A549 (cell line): ENCODE data around the gene APLN. TPM values are rescaled to one million over a fixed set of nuclear protein-coding genes. Genes with fewer than 3 reads are reported as not detected.

Experiments
- ATAC-seq, 2 experiments: fragments of 200-7000 bp in 1 of 2; fragments of >200 bp in 1 of 2; cut with Nextera tagmentation in 1 of 2; cut with Tn5 transposase in 1 of 2; 3 replicates each; pipeline versions ENCODE4 v1.8.0 to v1.9.1; 2018 to 2020; ENCODE audit warnings: mild to moderate bottlenecking in 1 of 2, moderate library complexity in 1 of 2
- CTCF ChIA-PET: fragments of 300-600 bp; sonication (Branson Sonifier 250); formaldehyde crosslinking; extraction: SDS; loops from one replicate; lab custom pipeline; 2021; ENCODE audit warnings: antibody characterized with exemption, inconsistent platforms; lab: Yijun Ruan, JAX
- POLR2A ChIA-PET: fragments of 350-600 bp; formaldehyde crosslinking; extraction: SDS; loops from one replicate; lab custom pipeline; 2021; ENCODE audit warnings: antibody characterized with exemption, inconsistent platforms; lab: Yijun Ruan, JAX
- DNase-seq, 2 experiments: peaks; one replicate each; pipeline versions ENCODE4 v3.0.0 to v3.0.0-alpha.2; 2011 to 2016; ENCODE audit warnings: low read depth in 1 of 2, low spot score in 1 of 2
- FAIRE-seq: peaks from 2 replicates; lab custom pipeline; 2011; peaks lifted over from hg19 to GRCh38; lab: Jason Lieb, UNC
- H3K27ac ChIP-seq, 2 experiments: fragments of >200 bp; sonication (Bioruptor Twin); formaldehyde crosslinking; 3 replicates each; pipeline ENCODE4 v1.5.1; 2016 to 2017
- H3K4me1 ChIP-seq: fragments of >200 bp; sonication (Bioruptor Twin); formaldehyde crosslinking; 3 replicates; pipeline ENCODE4 v1.6.1; 2016
- H3K4me2 ChIP-seq: fragments of >200 bp; sonication (Bioruptor Twin); formaldehyde crosslinking; 3 replicates; pipeline ENCODE4 v1.6.1; 2016
- H3K4me3 ChIP-seq: fragments of >200 bp; sonication (Bioruptor Twin); formaldehyde crosslinking; 3 replicates; pipeline ENCODE4 v1.5.1; 2016
- H3K9me3 ChIP-seq: fragments of >200 bp; sonication (Bioruptor Twin); formaldehyde crosslinking; 3 replicates; pipeline ENCODE4 v1.6.1; 2016
- ATOH8 ChIP-seq: fragments of 250-450 bp; sonication (Bioruptor Pico); IDR thresholded peaks from 2 replicates; pipeline ENCODE4 v1.5.0; 2020; ENCODE audit warnings: low read depth, mild to moderate bottlenecking, moderate library complexity
- CBX2 ChIP-seq: fragments of 200-600 bp; sonication (generic); IDR thresholded peaks from 2 replicates; pipeline ENCODE4 v1.6.1; 2016; ENCODE audit warnings: low read depth, mild to moderate bottlenecking, borderline replicate concordance
- CHD2 ChIP-seq: fragments of 150-350 bp; IDR thresholded peaks from 2 replicates; pipeline ENCODE4 v1.6.1; 2014; ENCODE audit warnings: low read length; ENCODE audit not compliant: partially characterized antibody
- CHD4 ChIP-seq: fragments of 200-600 bp; sonication (generic); IDR thresholded peaks from 2 replicates; pipeline ENCODE4 v1.6.1; 2016; ENCODE audit warnings: antibody characterized with exemption, mild to moderate bottlenecking, borderline replicate concordance
- CTCF ChIP-seq: fragments of >200 bp; sonication (Bioruptor Twin); formaldehyde crosslinking; IDR thresholded peaks from 3 replicates; pipeline ENCODE4 v1.5.1; 2016
- EHMT2 ChIP-seq: fragments of 200-600 bp; sonication (generic); IDR thresholded peaks from 2 replicates; pipeline ENCODE4 v1.6.1; 2016; ENCODE audit warnings: antibody characterized with exemption, low read depth, mild to moderate bottlenecking, moderate library complexity
- ESRRA ChIP-seq: fragments of 150-350 bp; IDR thresholded peaks from 2 replicates; pipeline ENCODE4 v1.6.1; 2014; ENCODE audit warnings: mild to moderate bottlenecking, low read length, borderline replicate concordance
- FOSB ChIP-seq: fragments of 250-450 bp; sonication (Bioruptor Pico); IDR thresholded peaks from 2 replicates; pipeline ENCODE4 v1.5.0; 2020; ENCODE audit warnings: mild to moderate bottlenecking, moderate library complexity
- HOXB5 ChIP-seq: fragments of 250-450 bp; sonication (Bioruptor Pico); IDR thresholded peaks from 2 replicates; pipeline ENCODE4 v1.5.0; 2020; ENCODE audit warnings: mild to moderate bottlenecking, moderate library complexity
- NR3C1 ChIP-seq: fragments of >200 bp; sonication (Bioruptor Twin); formaldehyde crosslinking; IDR thresholded peaks from 3 replicates; pipeline ENCODE4 v1.6.1; 2017
- POLR2A ChIP-seq: IDR thresholded peaks from 2 replicates; pipeline ENCODE4 v1.6.1; 2012; ENCODE audit warnings: mild to moderate bottlenecking, low read length
- POLR2AphosphoS2 ChIP-seq: conservative IDR thresholded peaks from 2 replicates; pipeline ENCODE4 v1.6.1; 2012; ENCODE audit warnings: low read length, improper control_type of control experiment, inconsistent platforms
- RARB ChIP-seq: fragments of 250-450 bp; sonication (Bioruptor Pico); IDR thresholded peaks from 2 replicates; pipeline ENCODE4 v1.8.0; 2021; ENCODE audit warnings: mild to moderate bottlenecking, moderate library complexity
- RCOR1 ChIP-seq: fragments of 150-350 bp; IDR thresholded peaks from 2 replicates; pipeline ENCODE4 v1.6.1; 2014; ENCODE audit warnings: antibody characterized with exemption, low read length, low read depth
- RFX5 ChIP-seq: fragments of 450-650 bp; IDR thresholded peaks from 2 replicates; pipeline ENCODE4 v1.7.1; 2014; ENCODE audit warnings: antibody characterized with exemption, mild to moderate bottlenecking, moderate library complexity
- RNF2 ChIP-seq: fragments of 200-600 bp; sonication (generic); IDR thresholded peaks from 2 replicates; pipeline ENCODE4 v1.6.1; 2016; ENCODE audit warnings: low read depth, mild to moderate bottlenecking, antibody characterized with exemption, moderate library complexity, borderline replicate concordance
- SMC3 ChIP-seq: fragments of >200 bp; sonication (Bioruptor Twin); formaldehyde crosslinking; IDR thresholded peaks from 3 replicates; pipeline ENCODE4 v1.6.1; 2018; ENCODE audit warnings: inconsistent platforms
- SREBF2 ChIP-seq: fragments of 450-650 bp; IDR thresholded peaks from 2 replicates; pipeline ENCODE4 v1.6.1; 2014; ENCODE audit warnings: mild to moderate bottlenecking, moderate library complexity
- USF2 ChIP-seq: fragments of 450-650 bp; IDR thresholded peaks from 2 replicates; pipeline ENCODE4 v1.6.1; 2014; ENCODE audit warnings: antibody characterized with exemption
- ZC3H11A ChIP-seq: fragments of 450-650 bp; IDR thresholded peaks from 2 replicates; pipeline ENCODE4 v1.6.1; 2014; ENCODE audit warnings: antibody characterized with exemption, mild to moderate bottlenecking
- ZFP36 ChIP-seq: fragments of 450-650 bp; IDR thresholded peaks from 2 replicates; pipeline ENCODE4 v1.6.1; 2014; ENCODE audit warnings: borderline replicate concordance; ENCODE audit not compliant: partially characterized antibody
- ZNF302 ChIP-seq: fragments of 250-450 bp; sonication (Bioruptor Pico); IDR thresholded peaks from 2 replicates; pipeline ENCODE4 v1.9.0; 2021; ENCODE audit warnings: inconsistent platforms, mild to moderate bottlenecking, moderate library complexity
- WGBS: methylation state at CpG from one replicate; pipeline ENCODE4 v1.1.6; 2017; ENCODE audit errors: missing lambda C conversion rate; 5-methylcytosine and 5-hydroxymethylcytosine counted together
- polyA plus RNA-seq, 4 experiments: library from polyadenylated mRNA; depleted of rRNA in 3 of 4; stranded (reverse); fragments of >200 nt; fragmentation: RNase III in 1 of 4; extraction: RNeasy Plus Mini Kit Qiagen cat#74134 plus additional on column Dnase treatment in 1 of 4; gene quantifications; 2 replicates in 3 of 4; 3 replicates in 1 of 4; pipeline ENCODE4 v1.2.3, GENCODE V29; 2011 to 2017
- TF ChIP-seq, protein P1 (sequence below): fragments of 150-350 bp; IDR thresholded peaks from 2 replicates; pipeline ENCODE4 v1.6.1; 2014; ENCODE audit warnings: low read depth, mild to moderate bottlenecking, low read length

The APLN gene
- polyA plus RNA-seq, 2 of the 4 experiments (the other 2 are of a cell fraction) = 0.18 to 0.74 TPM

GRCh38 chrX:129650183-129650689 lies 4.5 kb downstream of the APLN start:
- FAIRE-seq (no peak), DNase-seq (no peak), ATAC-seq (no peak)
- 100% methylated on average over 3 of the region's 3 CpGs for WGBS
- H3K9me3 ChIP-seq = no peaks in the 10 kb centered on the region
- H3K4me3 ChIP-seq = no peak overlapping the region
- POLR2A ChIA-PET = no interaction called here
- CTCF ChIA-PET = interaction anchor here (1.1 to 2.8 kb wide), 3 partner anchors 14 to 410 kb away, joined by 3 to 14 read pairs (median 8); no protein-coding TSS in a partner anchor
- H3K27ac ChIP-seq = no peak overlapping the region
- H3K4me2 ChIP-seq = no peak overlapping the region
- peaks cover 3% of the 10 kb centered on the region; the same call in 2 of the 3 replicates for H3K4me1 ChIP-seq
- TF ChIP-seq CHD2 (no peak), RCOR1 (no peak), POLR2A (no peak), RNF2 (no peak), CHD4 (no peak), ZC3H11A (no peak), CBX2 (no peak), HOXB5 (no peak)
- TF ChIP-seq, protein P1, sequence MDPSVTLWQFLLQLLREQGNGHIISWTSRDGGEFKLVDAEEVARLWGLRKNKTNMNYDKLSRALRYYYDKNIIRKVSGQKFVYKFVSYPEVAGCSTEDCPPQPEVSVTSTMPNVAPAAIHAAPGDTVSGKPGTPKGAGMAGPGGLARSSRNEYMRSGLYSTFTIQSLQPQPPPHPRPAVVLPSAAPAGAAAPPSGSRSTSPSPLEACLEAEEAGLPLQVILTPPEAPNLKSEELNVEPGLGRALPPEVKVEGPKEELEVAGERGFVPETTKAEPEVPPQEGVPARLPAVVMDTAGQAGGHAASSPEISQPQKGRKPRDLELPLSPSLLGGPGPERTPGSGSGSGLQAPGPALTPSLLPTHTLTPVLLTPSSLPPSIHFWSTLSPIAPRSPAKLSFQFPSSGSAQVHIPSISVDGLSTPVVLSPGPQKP = no peak
- TF ChIP-seq, all 56 proteins: peak for 0

- FAIRE-seq (no peak), ATAC-seq (no peak), DNase-seq (no peak)
- Histone ChIP-seq H3K4me3 (no peak overlapping the region), H3K4me1 (no peaks in the 10 kb centered on the region), H3K27ac (no peak overlapping the region), H3K4me2 (no peak overlapping the region), H3K9me3 (no peaks in the 10 kb centered on the region)
- ChIA-PET POLR2A (no interaction called here), CTCF (interaction anchor here (1.8 to 3.6 kb wide), 3 partner anchors 12 to 77 kb away, joined by 8 to 18 read pairs (median 14); no protein-coding TSS in a partner anchor)
- no peak for TF ChIP-seq RFX5
- TF ChIP-seq CTCF = no peak
- TF ChIP-seq CHD4 = no peak
- 65% methylated on average over 8 of the region's 9 CpGs for WGBS
Measured at GRCh38 chrX:129649268-129650182, 5.2 kb downstream of the APLN start.

- H3K4me2 ChIP-seq = no peak overlapping the region
- WGBS = 84% methylated on average over 14 of the region's 20 CpGs
- H3K9me3 ChIP-seq = no peaks in the 10 kb centered on the region
- no peak overlapping the region for H3K27ac ChIP-seq
- no peak for FAIRE-seq
- ATAC-seq = no peak
- no peak overlapping the region for H3K4me3 ChIP-seq
- TF ChIP-seq ZFP36 (no peak), POLR2AphosphoS2 (no peak), RCOR1 (no peak), POLR2A (no peak), SMC3 (no peak), ESRRA (no peak), RARB (no peak), EHMT2 (no peak), ZNF302 (CRISPR knock-in tag) (no peak), USF2 (no peak), RNF2 (no peak), RFX5 (no peak), SREBF2 (no peak), FOSB (CRISPR knock-in tag) (no peak), ATOH8 (no peak), NR3C1 (no peak)
- TF ChIP-seq, protein P1 = no peak
- no peaks in the 10 kb centered on the region for H3K4me1 ChIP-seq
- ChIA-PET CTCF (interaction anchor here (1.7 to 3.6 kb wide), 2 partner anchors 11 to 77 kb away, joined by 7 to 18 read pairs; no protein-coding TSS in a partner anchor), POLR2A (no interaction called here)
- no peak for DNase-seq
Measured at GRCh38 chrX:129648514-129649267, 6.1 kb downstream of the APLN start.
